ENCODE results near the gene NOXA1.

- TF ChIP-seq, protein P1, sequence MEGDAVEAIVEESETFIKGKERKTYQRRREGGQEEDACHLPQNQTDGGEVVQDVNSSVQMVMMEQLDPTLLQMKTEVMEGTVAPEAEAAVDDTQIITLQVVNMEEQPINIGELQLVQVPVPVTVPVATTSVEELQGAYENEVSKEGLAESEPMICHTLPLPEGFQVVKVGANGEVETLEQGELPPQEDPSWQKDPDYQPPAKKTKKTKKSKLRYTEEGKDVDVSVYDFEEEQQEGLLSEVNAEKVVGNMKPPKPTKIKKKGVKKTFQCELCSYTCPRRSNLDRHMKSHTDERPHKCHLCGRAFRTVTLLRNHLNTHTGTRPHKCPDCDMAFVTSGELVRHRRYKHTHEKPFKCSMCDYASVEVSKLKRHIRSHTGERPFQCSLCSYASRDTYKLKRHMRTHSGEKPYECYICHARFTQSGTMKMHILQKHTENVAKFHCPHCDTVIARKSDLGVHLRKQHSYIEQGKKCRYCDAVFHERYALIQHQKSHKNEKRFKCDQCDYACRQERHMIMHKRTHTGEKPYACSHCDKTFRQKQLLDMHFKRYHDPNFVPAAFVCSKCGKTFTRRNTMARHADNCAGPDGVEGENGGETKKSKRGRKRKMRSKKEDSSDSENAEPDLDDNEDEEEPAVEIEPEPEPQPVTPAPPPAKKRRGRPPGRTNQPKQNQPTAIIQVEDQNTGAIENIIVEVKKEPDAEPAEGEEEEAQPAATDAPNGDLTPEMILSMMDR (IDR thresholded peaks at IDR 0.05), result no peak
- no peak for TF ChIP-seq POLR2A (IDR thresholded peaks at IDR 0.05)
- no peak for TF ChIP-seq POLR2AphosphoS5 (IDR thresholded peaks at IDR 0.05)
Measured at GRCh38 chr9:137430723-137431415, 7.7 kb downstream of the NOXA1 start.
